NOMO-1 treated with DMSO at 0.1 percent for 48 hours (cell line): ENCODE measurements around the gene CFTR.
"Not testable (repeated sequence)": the region's sequence is repeated elsewhere in the genome, so short reads cannot be mapped to it uniquely, and the experiment has no call there.

Source experiments
- DNase-seq: peaks from one replicate; lab custom pipeline; 2025; ENCODE audit not compliant: unreplicated experiment; lab: John Stamatoyannopoulos, UW

CFTR gene

GRCh38 chr7:117683430-117684175 is 203.8 kb downstream of the CFTR start:
- no peak for DNase-seq

- DNase-seq, result no peak
Observed at GRCh38 chr7:117685795-117686194, 206.0 kb downstream of the CFTR start.

DNA sequence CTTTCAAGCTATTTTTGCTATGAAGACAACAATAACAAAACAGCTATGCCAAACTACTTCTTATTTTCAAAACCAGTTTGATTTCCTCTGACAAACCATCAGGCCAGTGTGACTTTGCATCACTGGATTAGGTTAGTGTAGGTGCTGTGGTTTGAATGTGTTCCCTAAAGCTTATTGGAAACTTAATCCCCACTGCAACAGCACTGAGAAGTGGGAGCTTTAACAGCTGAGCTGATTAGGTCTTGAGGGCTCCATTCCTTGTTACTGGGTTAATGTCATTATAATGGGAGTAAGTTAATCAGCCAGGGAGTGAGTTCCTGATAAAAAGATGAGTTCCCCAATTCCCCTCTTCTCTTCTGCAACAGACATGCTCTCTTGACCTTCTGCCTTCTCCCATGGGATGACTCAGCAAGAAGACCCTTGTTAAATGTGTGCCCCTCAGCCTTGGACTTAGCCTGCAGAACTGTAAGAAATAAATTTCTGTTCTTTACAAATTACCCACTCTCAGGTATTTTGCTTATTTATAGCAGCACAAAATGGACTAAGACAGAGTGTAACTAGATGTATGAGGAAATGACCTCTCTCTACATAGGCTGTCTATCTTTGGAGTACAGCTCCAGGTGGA is 206.6 kb downstream of the CFTR start:
- no peak for DNase-seq

- no peak for DNase-seq
Observed at GRCh38 chr7:117688126-117688525, 208.3 kb downstream of the CFTR start.

DNA sequence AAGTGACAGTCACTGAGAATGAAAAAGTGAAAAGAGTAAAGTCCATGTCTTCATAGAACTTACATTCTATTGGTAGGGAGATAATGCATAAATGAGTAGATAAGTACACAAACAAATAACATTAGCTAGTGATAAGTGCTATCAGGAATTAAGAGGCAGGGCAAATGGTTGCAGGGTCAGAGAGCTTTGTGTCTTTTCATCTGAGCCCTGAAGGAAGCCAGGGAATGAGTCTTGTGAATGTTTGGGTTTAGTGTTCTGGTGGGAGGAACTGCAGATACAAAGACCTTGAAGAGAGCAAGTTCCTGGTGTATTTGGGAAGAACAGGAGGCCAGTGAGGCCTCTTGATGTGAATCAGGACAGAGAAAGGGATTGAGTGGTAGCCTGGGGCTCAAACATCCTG is 209.6 kb downstream of the CFTR start:
- no peak for DNase-seq

- DNase-seq, result no peak
Observed at GRCh38 chr7:117690147-117690546, 210.3 kb downstream of the CFTR start.

- no peak for DNase-seq
Observed at GRCh38 chr7:117692338-117692737, 212.5 kb downstream of the CFTR start.

GRCh38 chr7:117698018-117698417 is 218.2 kb downstream of the CFTR start:
- DNase-seq, result no peak

DNA sequence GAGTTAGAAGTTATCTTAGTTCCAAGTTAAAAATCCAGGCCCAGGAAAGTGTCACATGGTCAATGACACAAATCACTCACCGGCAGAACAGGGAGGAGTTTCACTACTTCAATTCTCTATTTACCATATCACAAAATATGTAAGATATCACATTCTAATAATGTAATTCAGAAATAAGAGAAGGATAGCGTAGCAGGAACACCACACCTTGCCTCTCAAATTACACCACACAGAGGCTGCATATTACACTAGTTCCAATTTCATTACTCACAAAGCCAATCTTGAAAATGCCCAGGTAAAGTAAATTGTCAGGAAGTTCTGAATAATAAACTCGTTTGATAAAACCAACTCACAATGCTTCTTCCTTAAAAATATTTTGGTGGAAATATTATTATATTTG is 224.2 kb downstream of the CFTR start:
- no peak for DNase-seq

DNA sequence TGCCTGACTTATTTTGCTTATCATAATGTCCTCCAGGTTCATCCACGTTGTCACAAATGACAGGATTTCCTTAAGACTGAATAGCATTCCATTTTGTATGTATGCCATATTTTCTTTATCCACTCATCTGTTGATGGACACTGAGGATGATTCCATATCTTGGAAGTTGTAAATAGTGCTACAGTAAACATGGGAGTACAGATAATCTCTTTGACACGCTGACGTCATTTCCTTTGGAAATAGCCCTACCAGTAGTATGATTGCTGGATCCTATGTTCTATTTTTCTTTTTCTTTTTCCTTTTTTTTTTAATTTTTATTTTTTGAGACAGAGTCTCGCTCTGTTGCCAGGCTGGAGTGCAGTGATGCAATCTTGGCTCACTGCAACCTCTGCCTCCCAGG is 225.8 kb downstream of the CFTR start:
- no peak for DNase-seq

DNA sequence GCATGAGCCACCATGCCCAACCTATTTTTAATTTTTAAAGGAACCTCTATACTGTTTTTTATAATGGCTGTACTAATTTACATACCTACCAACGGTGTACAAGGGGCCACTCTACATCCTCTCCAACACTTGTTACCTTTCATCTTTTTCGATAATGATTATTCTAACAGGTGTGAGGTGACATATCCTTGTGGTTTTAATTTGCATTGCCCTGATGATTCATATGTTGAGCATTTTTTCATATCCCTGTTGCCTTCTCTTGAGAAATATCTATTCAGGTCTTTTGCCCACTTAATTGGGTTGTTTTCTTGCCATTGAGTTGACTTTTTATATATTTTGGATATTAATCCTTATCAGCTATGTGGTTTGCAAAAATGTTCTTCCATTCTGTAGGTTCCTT is 226.4 kb downstream of the CFTR start:
- DNase-seq, result no peak

GRCh38 chr7:117707080-117707479 is 227.3 kb downstream of the CFTR start:
- DNase-seq, result no peak

DNA sequence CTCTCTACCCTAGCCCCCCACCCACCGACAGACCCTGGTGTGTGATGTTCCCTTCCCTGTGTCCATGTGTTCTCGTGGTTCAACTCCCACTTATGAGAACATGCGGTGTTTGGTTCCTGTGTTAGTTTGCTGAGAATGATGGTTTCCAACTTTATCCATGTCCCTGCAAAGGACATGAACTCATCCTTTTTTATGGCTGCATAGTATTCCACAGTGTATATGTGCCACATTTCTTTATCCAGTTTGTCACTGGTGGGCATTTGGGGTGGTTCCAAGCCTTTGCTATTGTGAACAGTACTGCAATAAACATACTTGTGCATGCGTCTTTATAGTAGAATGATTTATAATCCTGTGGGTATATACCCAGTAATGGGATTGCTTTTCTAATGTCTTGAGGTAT is 228.3 kb downstream of the CFTR start:
- not testable (repeated sequence) for DNase-seq

GRCh38 chr7:117711556-117711955 is 231.7 kb downstream of the CFTR start:
- no peak for DNase-seq

GRCh38 chr7:117715784-117716445 is 236.1 kb downstream of the CFTR start:
- peak; percentile 19 for DNase-seq

GRCh38 chr7:117716707-117717299 is 237.0 kb downstream of the CFTR start:
- DNase-seq, result no peak

DNA sequence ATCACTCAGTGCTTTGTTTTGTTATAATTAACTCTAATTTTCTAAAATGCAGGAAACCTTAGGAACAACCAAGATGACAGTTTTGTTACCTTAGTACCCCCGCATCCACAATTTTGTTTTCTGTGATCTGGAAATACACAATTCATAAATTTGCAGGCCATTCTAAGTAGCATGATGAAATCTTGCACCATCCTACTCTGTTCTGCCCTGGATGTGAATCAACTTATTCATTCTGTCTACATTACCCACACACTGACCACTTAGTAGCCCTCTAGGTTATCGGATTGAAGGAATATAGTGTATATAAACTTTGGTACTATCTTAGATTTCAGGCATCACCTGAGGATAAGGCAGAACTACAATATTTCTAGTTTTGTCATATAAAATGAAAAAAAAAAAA is 237.5 kb downstream of the CFTR start:
- DNase-seq, result no peak
